Left cardiac atrium (tissue), 4 donors: ENCODE measurements around the gene EMILIN2. TPM values are rescaled to one million over a fixed set of nuclear protein-coding genes. Genes with fewer than 3 reads are reported as not detected.
A peak's percentile ranks its signal among the peaks of the same experiment; 100 is the strongest.
"Not testable (repeated sequence)": the region's sequence is repeated elsewhere in the genome, so short reads cannot be mapped to it uniquely, and the experiment has no call there.

Source experiments
- ATAC-seq, 2 donors: fragments of 200-7000 bp; cut with Tn5 transposase; one replicate each; pipeline ENCODE4 v1.9.1; 2020; ENCODE audit warnings: mild to moderate bottlenecking in 2 of 2, moderate library complexity in 2 of 2
- DNase-seq: peaks from one replicate; pipeline ENCODE4 v3.0.0-alpha.2; 2020
- intact Hi-C, 2 donors: fragments of 100-400 bp; cut with DNase I; formaldehyde crosslinking; loops; one replicate each; pipeline versions ENCODE4 v1.14.1 to v1.15.1; 2022 to 2023
- total RNA-seq, 2 donors: library from RNA; stranded (reverse); fragmentation: NEBNext Ultra II Directional; extraction: Animal tissue kit (Norgen Biotek cat#: 25700); gene quantifications; one replicate each; pipeline ENCODE4 v1.2.1, GENCODE V29; 2021
- donor health status: DM: no; HTN: yes; CAD: no.
- donor health status: DM: no; HTN: yes; CAD: no; lungs with severe emphysema.
- donor health status: DM: yes; HTN: yes; CAD: no.
- donor health status: Dilated cardiomyopathy.

EMILIN2 gene
- total RNA-seq, 2 donors from 2014 or later, result 12.2 to 17.8 TPM

GRCh38 chr18:2909431-2910140, 62.8 kb downstream of the EMILIN2 start:
- ATAC-seq, result no peak
- intact Hi-C loops, result loop anchor here in 1 of 2 donors (10.0 kb wide), 1 partner anchor 105 kb away; no protein-coding TSS in a partner anchor
- DNase-seq, result no peak

GRCh38 chr18:2910261-2910660, 63.5 kb downstream of the EMILIN2 start:
- intact Hi-C loops, result no loop called here
- DNase-seq, result no peak

GRCh38 chr18:2910751-2911425, 64.1 kb downstream of the EMILIN2 start:
- DNase-seq (no peak), ATAC-seq (no peak)
- intact Hi-C loops, result no loop called here

More at GRCh38 chr18:2910261-2910660, 63.5 kb downstream of the EMILIN2 start:
- ATAC-seq, result no peak

- intact Hi-C loops, result no loop called here
- no peak for DNase-seq
- no peak for ATAC-seq
Observed at GRCh38 chr18:2911533-2911932, 64.7 kb downstream of the EMILIN2 start.

- ATAC-seq (no peak), DNase-seq (no peak)
- intact Hi-C loops, result no loop called here
Observed at GRCh38 chr18:2912357-2913299, 65.8 kb downstream of the EMILIN2 start.

- no peak for DNase-seq
- intact Hi-C loops, result no loop called here
- no peak for ATAC-seq
Observed at GRCh38 chr18:2913398-2914005, 66.7 kb downstream of the EMILIN2 start.

- DNase-seq (no peak), ATAC-seq (peak; percentile 16 to 42)
- intact Hi-C loops, result no loop called here
Observed at GRCh38 chr18:2914185-2914880, 67.5 kb downstream of the EMILIN2 start.

- intact Hi-C loops, result no loop called here
- DNase-seq (no peak), ATAC-seq (peak; percentile 51 to 73)
Observed at GRCh38 chr18:2914881-2915240, 68.1 kb downstream of the EMILIN2 start.

GRCh38 chr18:2915486-2915885, 68.7 kb downstream of the EMILIN2 start:
- ATAC-seq, intact Hi-C loops, DNase-seq: not testable (repeated sequence)

GRCh38 chr18:2916184-2916583, 69.4 kb downstream of the EMILIN2 start:
- ATAC-seq, result no peak
- no peak for DNase-seq
- intact Hi-C loops, result no loop called here

- DNase-seq (no peak), ATAC-seq (no peak)
- intact Hi-C loops, result no loop called here
Observed at GRCh38 chr18:2917259-2918047, 70.6 kb downstream of the EMILIN2 start.

- intact Hi-C loops, result no loop called here
- DNase-seq (no peak), ATAC-seq (no peak)
Observed at GRCh38 chr18:2918761-2919550, 72.2 kb downstream of the EMILIN2 start.

- ATAC-seq (no peak), DNase-seq (no peak)
- intact Hi-C loops, result no loop called here
Observed at GRCh38 chr18:2919600-2919999, 72.8 kb downstream of the EMILIN2 start.

GRCh38 chr18:2920027-2920426, 73.2 kb downstream of the EMILIN2 start:
- ATAC-seq (no peak), DNase-seq (no peak)
- intact Hi-C loops, result no loop called here

- ATAC-seq (no peak), DNase-seq (no peak)
- intact Hi-C loops, result no loop called here
Observed at GRCh38 chr18:2920546-2921343, 73.9 kb downstream of the EMILIN2 start.

- ATAC-seq (no peak), DNase-seq (no peak)
- intact Hi-C loops, result no loop called here
Observed at GRCh38 chr18:2921778-2922177, 75.0 kb downstream of the EMILIN2 start.
